Lung (tissue), 12 donors: ENCODE results near the gene ADIPOQ. TPM values are rescaled to one million over a fixed set of nuclear protein-coding genes. Genes with fewer than 3 reads are reported as not detected.

Experiments used
- ATAC-seq: fragments of 200-7000 bp; cut with Tn5 transposase; one replicate; pipeline ENCODE4 v1.9.1; 2020; ENCODE audit warnings: moderate number of reproducible peaks; ENCODE audit not compliant: insufficient read depth, low FRiP score
- DNase-seq, 3 donors: peaks; one replicate each; pipeline ENCODE4 v3.0.0-alpha.2; 2013 to 2017
- H3K27ac ChIP-seq, 2 donors: one replicate each; pipeline ENCODE4 v1.5.1; 2013; ENCODE audit warnings: mild to moderate bottlenecking in 2 of 2, moderate library complexity in 2 of 2, control low read depth in 1 of 2, inconsistent platforms in 1 of 2, low read depth in 1 of 2, low read length in 1 of 2
- H3K27me3 ChIP-seq, 3 donors: one replicate each; pipeline ENCODE4 v1.5.1; 2013; ENCODE audit warnings: low read length in 2 of 3; ENCODE audit not compliant: control insufficient read depth in 3 of 3, insufficient read depth in 3 of 3
- H3K36me3 ChIP-seq, 4 donors: one replicate each; pipeline ENCODE4 v1.5.1; 2013; ENCODE audit warnings: low read length in 4 of 4, mild to moderate bottlenecking in 1 of 4, moderate library complexity in 1 of 4; ENCODE audit not compliant: control insufficient read depth in 4 of 4, insufficient read depth in 4 of 4
- H3K4me1 ChIP-seq, 5 donors: one replicate each; pipeline ENCODE4 v1.5.1; 2013; ENCODE audit warnings: low read length in 5 of 5, mild to moderate bottlenecking in 2 of 5, moderate library complexity in 1 of 5; ENCODE audit not compliant: control insufficient read depth in 5 of 5, insufficient read depth in 5 of 5
- H3K4me3 ChIP-seq: one replicate; pipeline ENCODE4 v1.5.1; 2013; ENCODE audit warnings: mild to moderate bottlenecking, control low read depth, moderate library complexity
- H3K9ac ChIP-seq, 2 donors: one replicate each; pipeline ENCODE4 v1.5.1; 2013; ENCODE audit warnings: low read length in 2 of 2, control low read depth in 1 of 2; ENCODE audit not compliant: insufficient read depth in 1 of 2
- H3K9me3 ChIP-seq, 4 donors: one replicate each; pipeline ENCODE4 v1.5.1; 2013; ENCODE audit warnings: low read length in 3 of 4, mild to moderate bottlenecking in 1 of 4, moderate library complexity in 1 of 4; ENCODE audit not compliant: control insufficient read depth in 4 of 4, insufficient read depth in 3 of 4
- CTCF ChIP-seq: IDR thresholded peaks from 2 replicates; pipeline ENCODE4 v1.5.1; 2012; ENCODE audit warnings: mild to moderate bottlenecking; ENCODE audit errors: control extremely low read depth, extremely low read depth
- WGBS, 2 donors: extraction: QIAGEN DNeasy Blood & Tissue Kit; methylation state at CpG; one replicate each; pipeline ENCODE4 v1.1.7; 2013; 5-methylcytosine and 5-hydroxymethylcytosine counted together
- polyA plus RNA-seq, 2 donors: library from polyadenylated mRNA; stranded (reverse); fragments of 200-250 nt; gene quantifications; one replicate each; pipeline ENCODE4 v1.2.1, GENCODE V29; 2013
- total RNA-seq, 2 donors: library from RNA; depleted of rRNA in 1 of 2; stranded (reverse); fragments of >200 nt in 1 of 2; gene quantifications; one replicate each; pipeline ENCODE4 v1.2.1, GENCODE V29; 2014 to 2021
- donor health status: control.
- donor health status: control.
- donor health status: Bipolar disorder and iron deficiency.
- donor health status: healthy.
- donor health status: DM: yes; HTN: yes; CAD: no.

The ADIPOQ gene
- total and polyA plus RNA-seq, 4 donors, result 0.01 to 0.09 TPM; not detected in 2

DNA sequence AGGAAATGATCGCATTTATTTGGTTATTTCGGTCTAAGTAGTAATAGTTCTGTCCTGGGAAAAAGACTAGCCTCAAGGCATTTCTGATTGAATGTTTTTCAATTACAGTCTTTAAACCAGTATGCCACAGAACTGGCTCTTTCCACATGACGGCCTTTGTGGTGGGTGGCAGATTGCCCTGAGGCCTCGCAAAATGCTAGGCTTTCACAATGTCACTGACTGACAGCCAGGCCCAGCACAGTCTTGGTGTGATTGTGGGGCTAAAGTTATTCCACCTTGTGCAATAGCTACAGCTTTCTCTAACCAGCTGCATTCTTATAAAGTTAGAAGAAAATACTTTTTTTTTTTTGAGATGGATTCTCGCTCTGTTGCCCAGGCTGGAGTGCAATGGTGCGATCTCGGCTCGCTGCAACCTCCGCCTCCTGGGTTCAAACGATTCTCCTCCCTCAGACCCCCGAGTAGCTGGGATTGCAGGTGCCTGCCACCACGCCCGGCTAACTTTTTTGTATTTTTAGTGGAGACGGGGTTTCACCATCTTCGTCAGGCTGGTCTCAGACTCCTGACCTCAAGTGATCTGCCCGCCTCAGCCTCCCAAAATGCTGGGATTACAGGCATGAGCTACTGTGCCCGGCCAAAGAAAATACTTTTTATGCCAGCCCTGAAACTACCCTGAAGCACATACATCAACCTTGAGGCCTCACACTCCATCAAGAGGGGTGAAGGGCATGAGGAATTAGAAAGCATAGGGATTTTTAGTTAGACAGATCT, 2.5 kb upstream of the ADIPOQ start:
- H3K27me3 ChIP-seq, result peaks cover 0 to 2% (median 2%) of the 10 kb centered on the region in 3 donors
- peaks cover 0 to 2% (median 0%) of the 10 kb centered on the region in 4 donors for H3K9me3 ChIP-seq
- DNase-seq, result no peak
- ATAC-seq, result no peak
- no peak overlapping the region for H3K9ac ChIP-seq
- 77 to 89% methylated on average over 17 of the region's 17 CpGs for WGBS, 2 donors
- H3K4me3 ChIP-seq, result no peak overlapping the region
- no peaks in the 10 kb centered on the region for H3K4me1 ChIP-seq
- H3K36me3 ChIP-seq, result no peaks in the 10 kb centered on the region
- no peak overlapping the region for H3K27ac ChIP-seq
- no peak for TF ChIP-seq CTCF

DNA sequence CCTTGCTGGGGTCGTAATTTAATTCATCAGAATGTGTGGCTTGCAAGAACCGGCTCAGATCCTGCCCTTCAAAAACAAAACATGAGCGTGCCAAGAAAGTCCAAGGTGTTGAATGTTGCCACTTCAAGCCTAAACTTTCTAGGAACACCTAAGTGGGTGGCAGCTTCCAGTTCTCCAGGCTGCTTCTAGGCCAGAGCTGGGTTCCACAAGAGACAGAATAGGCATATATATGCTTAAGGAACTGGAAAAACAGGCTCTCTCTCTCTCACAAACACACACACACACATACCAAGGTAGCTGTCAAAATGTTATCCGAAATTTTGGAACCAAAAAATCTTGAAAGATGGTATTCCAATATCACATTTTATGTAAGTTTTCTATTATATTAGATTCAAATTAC, 890 bp upstream of the ADIPOQ start:
- 71 to 76% methylated on average over 4 of the region's 4 CpGs for WGBS, 2 donors
- Histone ChIP-seq H3K9ac (no peak overlapping the region), H3K27ac (no peak overlapping the region), H3K9me3 (peaks cover 0 to 3% (median 0%) of the 10 kb centered on the region in 4 donors), H3K36me3 (no peaks in the 10 kb centered on the region), H3K27me3 (peaks cover 0 to 2% (median 0%) of the 10 kb centered on the region in 3 donors), H3K4me1 (no peaks in the 10 kb centered on the region), H3K4me3 (no peak overlapping the region)
- no peak for ATAC-seq
- DNase-seq, result peak; percentile 28 to 73 (median 51)
- no peak for TF ChIP-seq CTCF

DNA sequence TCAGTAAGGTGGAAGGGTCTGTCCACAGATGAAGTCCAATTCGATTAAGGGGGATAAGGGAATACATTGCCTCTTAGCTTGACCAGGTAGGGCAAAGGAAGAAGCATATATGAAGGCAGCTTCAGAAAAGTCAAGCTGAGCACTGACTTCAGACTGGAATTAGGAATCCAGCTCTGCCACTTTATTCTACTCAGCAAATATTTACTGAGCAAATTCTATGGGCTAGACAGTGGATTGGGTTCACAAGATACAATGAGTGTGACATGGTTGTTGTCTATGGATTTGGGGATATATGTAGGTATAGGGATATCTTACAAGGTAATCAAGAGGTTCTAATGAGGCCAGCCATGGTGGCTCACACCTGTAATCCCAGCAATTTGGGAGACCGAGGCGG, 526 bp downstream of the ADIPOQ start:
- Histone ChIP-seq H3K4me1 (no peaks in the 10 kb centered on the region), H3K4me3 (no peak overlapping the region), H3K27me3 (peaks cover 0 to 5% (median 2%) of the 10 kb centered on the region in 3 donors), H3K9me3 (peaks cover 0 to 3% (median 0%) of the 10 kb centered on the region in 4 donors), H3K9ac (no peak overlapping the region), H3K36me3 (no peaks in the 10 kb centered on the region), H3K27ac (no peak overlapping the region)
- no peak for ATAC-seq
- peak in 1 of 3 donors; percentile 29 for DNase-seq
- no peak for TF ChIP-seq CTCF
- 80 to 89% methylated on average over 3 of the region's 3 CpGs for WGBS, 2 donors
